ENCODE measurements around the gene CCDC185.

Gene CCDC185

GRCh38 chr1:223429313-223429731, 36.1 kb downstream of the CCDC185 start:
- in situ Hi-C loops (cut with MboI; ENCODE audit: low sequenced_read_pairs), result no loop called here
- DNase-seq (ENCODE audit: low spot score in 2 of 2), result no peak
- Histone ChIP-seq H3K9me3 (0 out of 2 replicates have a peak, but pooled peaks cover 3% of the 10 kb centered on the region), H3K4me3 (no peak overlapping the region), H3K4me1 (no peaks in the 10 kb centered on the region), H3K27me3 (ENCODE audit: low read depth) (peaks cover 8% of the 10 kb centered on the region; the same call in 1 of the 2 replicates), H3K36me3 (replicated peaks) (no peaks in the 10 kb centered on the region)

GRCh38 chr1:223429821-223430220, 36.6 kb downstream of the CCDC185 start:
- no peak for DNase-seq (ENCODE audit: low spot score in 2 of 2)
- in situ Hi-C loops (cut with MboI; ENCODE audit: low sequenced_read_pairs), result no loop called here
- Histone ChIP-seq H3K9me3 (0 out of 2 replicates have a peak, but pooled peaks cover 3% of the 10 kb centered on the region), H3K4me3 (no peak overlapping the region), H3K36me3 (replicated peaks) (no peaks in the 10 kb centered on the region), H3K4me1 (no peaks in the 10 kb centered on the region), H3K27me3 (ENCODE audit: low read depth) (0 out of 2 replicates have a peak, but pooled peaks cover 4% of the 10 kb centered on the region)

- Histone ChIP-seq H3K4me3 (no peak overlapping the region), H3K4me1 (no peaks in the 10 kb centered on the region), H3K9me3 (0 out of 2 replicates have a peak, but pooled peaks cover 3% of the 10 kb centered on the region), H3K36me3 (replicated peaks) (no peaks in the 10 kb centered on the region), H3K27me3 (ENCODE audit: low read depth) (0 out of 2 replicates have a peak, but pooled peaks cover 4% of the 10 kb centered on the region)
- DNase-seq (ENCODE audit: low spot score in 2 of 2), result no peak
- in situ Hi-C loops (cut with MboI; ENCODE audit: low sequenced_read_pairs), result no loop called here
Observed at GRCh38 chr1:223430236-223430635, 37.0 kb downstream of the CCDC185 start.

- no peaks in the 10 kb centered on the region for H3K9me3 ChIP-seq
- in situ Hi-C loops (cut with MboI; ENCODE audit: low sequenced_read_pairs), result no loop called here
- no peaks in the 10 kb centered on the region for H3K4me1 ChIP-seq
- no peaks in the 10 kb centered on the region for H3K27me3 ChIP-seq (ENCODE audit: low read depth)
- H3K4me3 ChIP-seq, result no peak overlapping the region
- no peak for DNase-seq (ENCODE audit: low spot score in 2 of 2)
- no peaks in the 10 kb centered on the region for H3K36me3 ChIP-seq (replicated peaks)
Observed at GRCh38 chr1:223437151-223437550, 43.9 kb downstream of the CCDC185 start.

GRCh38 chr1:223443397-223443796, 50.2 kb downstream of the CCDC185 start:
- Histone ChIP-seq H3K27me3 (ENCODE audit: low read depth) (no peaks in the 10 kb centered on the region), H3K4me1 (no peaks in the 10 kb centered on the region), H3K9me3 (0 out of 2 replicates have a peak, but pooled peaks cover 2% of the 10 kb centered on the region), H3K4me3 (no peak overlapping the region), H3K36me3 (replicated peaks) (no peaks in the 10 kb centered on the region)
- in situ Hi-C loops (cut with MboI; ENCODE audit: low sequenced_read_pairs), result no loop called here
- no peak for DNase-seq (ENCODE audit: low spot score in 2 of 2)

GRCh38 chr1:223444411-223444810, 51.2 kb downstream of the CCDC185 start:
- Histone ChIP-seq H3K36me3 (replicated peaks) (no peaks in the 10 kb centered on the region), H3K9me3 (0 out of 2 replicates have a peak, but pooled peaks cover 2% of the 10 kb centered on the region), H3K27me3 (ENCODE audit: low read depth) (no peaks in the 10 kb centered on the region), H3K4me1 (no peaks in the 10 kb centered on the region), H3K4me3 (no peak overlapping the region)
- in situ Hi-C loops (cut with MboI; ENCODE audit: low sequenced_read_pairs), result no loop called here
- no peak for DNase-seq (ENCODE audit: low spot score in 2 of 2)

Data from HAP-1 (cell line).